HG02642 (cell line): ENCODE measurements around the gene DDX25.
"Not testable (repeated sequence)": the region's sequence is repeated elsewhere in the genome, so short reads cannot be mapped to it uniquely, and the experiment has no call there.

ENCODE experiments used
- ATAC-seq: cut with Tn5 transposase; IDR thresholded peaks from one replicate; pipeline ENCODE4 v1.9.1; 2021; ENCODE audit warnings: mild to moderate bottlenecking; ENCODE audit not compliant: unreplicated experiment, poor library complexity

The DDX25 gene

DNA sequence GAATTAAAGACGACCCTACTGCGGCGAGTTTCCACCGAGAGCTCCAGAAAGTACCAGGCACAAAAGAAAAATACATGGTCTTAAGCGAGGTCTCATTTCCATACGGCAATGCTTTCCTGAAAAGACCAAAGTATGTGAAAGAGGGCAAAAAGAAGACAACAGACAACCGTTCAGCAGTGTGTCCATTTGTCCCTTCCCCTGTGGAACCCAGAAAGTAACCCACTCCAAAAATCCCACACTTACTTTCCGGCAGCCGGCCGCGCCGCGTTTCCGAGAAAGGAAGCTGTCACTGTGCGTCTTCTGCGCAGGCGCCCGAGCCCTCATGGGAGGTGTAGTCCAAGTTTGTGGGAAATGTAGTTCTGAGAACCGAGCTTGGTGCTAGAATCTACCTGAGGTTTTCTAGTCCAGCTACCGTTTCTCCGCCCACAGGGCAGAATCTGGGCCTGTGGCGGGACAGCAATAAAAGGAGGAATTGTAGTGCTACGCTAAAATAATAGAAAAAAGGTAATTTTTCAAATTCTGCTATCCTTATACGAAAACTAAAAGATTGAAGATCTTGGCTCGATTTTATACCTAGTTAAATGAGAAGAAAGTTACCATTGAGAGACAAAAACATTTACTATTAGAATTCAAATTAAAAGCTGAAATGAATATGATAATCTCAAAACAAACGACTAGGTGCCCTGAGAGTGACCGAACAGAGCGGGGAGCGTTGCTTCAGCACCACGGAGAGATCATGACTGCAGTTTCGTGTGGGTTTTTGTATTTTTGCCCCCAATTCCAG, 1.2 kb upstream of the DDX25 start, which contains the start of gene PUS3:
Gene PUS3, minus strand, starts transcription at position 280 of the 784 bp plus-strand sequence. CDS start 6,922 bp downstream, outside the sequence.
- ATAC-seq, result peak; percentile 98

DNA sequence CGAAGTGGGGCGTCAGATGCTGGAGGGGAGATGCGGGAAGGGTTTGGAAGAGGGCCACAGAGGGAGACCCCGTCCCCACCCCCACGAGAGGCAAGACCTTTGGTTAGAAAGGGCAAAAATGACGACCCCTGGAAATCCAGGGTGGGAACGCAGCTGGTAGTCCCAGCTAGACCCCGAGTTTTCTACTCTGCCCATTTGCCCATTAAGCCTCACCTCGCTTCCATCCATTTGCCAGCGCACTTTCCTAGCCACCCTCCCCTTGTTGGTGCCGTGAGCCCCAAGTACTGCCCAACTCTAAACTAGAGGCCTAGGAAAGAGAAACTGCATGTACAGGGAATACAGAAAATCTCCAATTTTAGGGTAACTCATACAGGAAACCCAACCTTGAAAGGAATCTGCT, 370 bp downstream of the DDX25 start:
- no peak for ATAC-seq

DNA sequence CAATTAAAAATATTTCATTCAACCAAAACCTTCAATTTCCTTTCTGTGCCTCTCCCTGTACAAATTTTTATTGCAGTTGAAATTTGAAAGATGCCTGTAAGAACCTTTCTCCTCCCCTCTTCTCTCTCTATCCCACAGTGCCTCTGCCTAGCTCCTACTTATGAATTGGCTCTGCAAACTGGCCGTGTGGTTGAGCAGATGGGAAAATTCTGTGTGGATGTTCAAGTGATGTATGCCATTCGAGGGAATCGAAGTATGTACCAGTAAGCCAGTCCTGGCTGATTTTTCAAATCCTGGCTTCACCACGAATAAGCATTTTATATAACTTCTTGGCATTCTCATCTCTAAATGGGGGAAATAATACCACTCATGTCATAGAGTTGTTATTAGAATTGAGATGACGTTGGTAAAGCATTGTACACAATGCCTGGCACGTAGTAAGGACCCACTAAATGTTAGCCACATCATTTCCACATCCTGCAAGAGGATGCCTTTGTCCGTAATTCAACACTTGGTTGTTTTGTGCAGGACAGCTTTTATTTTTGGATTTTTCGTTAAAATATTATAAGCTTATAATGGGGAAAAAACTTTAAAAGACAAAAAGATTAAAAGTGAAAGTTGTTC, 6.0 kb downstream of the DDX25 start:
- ATAC-seq, result no peak

- ATAC-seq, result not testable (repeated sequence)
These were observed 10.3 kb downstream of the DDX25 start for GRCh38 chr11:125914601-125915000.

DNA sequence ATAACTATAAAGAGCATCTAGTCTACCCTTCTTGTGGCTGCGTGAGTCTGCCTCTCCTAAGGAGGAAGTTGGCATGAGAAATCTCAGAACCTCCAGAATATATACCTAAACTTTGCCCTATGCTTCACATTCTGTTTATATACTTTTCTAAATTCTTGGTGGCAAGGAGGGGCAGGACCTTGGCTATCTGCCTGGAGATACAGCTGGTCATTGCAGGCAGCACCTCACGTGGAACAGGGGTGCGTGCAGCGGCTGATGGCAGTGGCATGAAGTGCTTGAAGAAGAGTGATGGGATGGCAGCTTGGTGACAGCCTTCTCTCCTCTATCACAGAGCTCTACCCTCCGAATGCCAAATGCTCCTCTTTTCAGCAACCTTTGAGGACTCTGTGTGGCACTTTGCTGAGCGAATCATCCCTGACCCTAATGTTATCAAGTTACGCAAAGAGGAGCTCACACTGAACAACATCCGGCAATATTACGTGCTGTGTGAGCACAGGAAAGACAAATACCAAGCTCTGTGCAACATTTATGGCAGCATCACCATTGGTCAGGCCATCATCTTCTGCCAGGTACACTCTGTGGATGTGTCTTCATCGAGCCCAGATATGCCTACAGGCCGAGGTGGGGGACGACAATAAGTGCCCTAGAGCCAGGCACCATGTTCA, 12.5 kb downstream of the DDX25 start:
- no peak for ATAC-seq

GRCh38 chr11:125918140-125918840, 14.0 kb downstream of the DDX25 start:
- ATAC-seq, result no peak

DNA sequence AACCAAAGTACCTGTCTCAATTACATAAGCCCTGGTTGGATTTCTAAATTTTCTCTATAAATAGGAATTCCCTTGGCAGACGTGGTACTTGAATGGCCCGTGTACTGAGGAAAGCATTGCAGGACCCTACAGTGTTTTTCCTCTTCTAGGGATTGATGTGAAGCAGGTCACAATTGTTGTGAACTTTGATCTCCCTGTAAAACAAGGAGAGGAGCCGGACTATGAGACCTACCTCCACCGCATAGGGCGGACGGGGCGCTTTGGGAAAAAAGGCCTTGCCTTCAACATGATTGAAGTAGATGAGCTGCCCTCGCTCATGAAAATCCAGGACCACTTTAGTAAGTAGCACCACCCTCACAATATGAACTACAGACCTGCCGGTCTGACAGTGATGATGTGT, 16.7 kb downstream of the DDX25 start:
- no peak for ATAC-seq

DNA sequence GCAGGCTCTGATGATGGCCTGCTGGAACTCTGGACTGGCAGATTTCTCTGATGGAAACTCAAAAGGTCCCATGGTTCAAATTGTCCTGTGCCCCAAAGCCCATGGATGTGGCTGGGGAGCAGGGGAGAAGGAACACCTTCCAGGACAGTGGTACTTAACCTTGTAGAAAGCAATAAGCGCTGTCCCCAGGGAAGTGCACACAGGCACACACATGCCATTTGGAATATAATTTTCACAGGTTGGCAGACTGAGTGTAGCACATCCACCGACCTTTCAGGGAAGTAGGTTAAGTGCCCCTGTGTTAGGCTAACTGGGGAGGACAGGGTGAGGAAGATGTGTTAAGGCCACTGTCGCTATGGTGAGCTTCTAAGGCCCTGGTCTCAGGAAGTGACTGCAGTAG, 17.8 kb downstream of the DDX25 start:
- ATAC-seq, result no peak

DNA sequence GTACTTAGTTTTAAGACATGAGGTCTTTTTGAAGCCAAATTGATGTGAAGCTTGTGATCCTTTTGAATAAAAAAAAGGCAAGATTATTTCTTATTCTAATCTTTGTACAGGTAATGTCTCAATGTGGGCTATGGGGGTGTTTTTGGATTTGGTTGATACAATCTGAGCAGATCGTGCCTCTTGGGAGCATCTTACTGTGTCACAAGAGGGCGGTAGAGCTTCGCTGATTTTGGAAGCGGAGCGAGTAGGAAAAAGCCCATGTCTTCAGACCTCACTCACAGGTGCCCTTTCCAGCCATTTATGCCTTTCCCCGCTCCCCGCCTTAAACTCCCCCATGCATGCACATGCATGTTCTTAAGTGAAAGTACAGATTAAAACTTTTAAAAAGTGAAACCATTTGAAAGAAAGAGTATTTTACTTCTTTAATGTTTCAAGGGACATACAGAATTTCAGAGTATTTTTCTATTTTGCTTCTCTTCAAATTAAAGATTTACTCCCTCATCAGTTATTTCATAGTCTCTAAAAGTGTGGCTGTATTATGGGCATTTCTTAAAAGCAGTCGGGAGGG, 18.8 kb downstream of the DDX25 start:
- ATAC-seq, result peak; percentile 58

DNA sequence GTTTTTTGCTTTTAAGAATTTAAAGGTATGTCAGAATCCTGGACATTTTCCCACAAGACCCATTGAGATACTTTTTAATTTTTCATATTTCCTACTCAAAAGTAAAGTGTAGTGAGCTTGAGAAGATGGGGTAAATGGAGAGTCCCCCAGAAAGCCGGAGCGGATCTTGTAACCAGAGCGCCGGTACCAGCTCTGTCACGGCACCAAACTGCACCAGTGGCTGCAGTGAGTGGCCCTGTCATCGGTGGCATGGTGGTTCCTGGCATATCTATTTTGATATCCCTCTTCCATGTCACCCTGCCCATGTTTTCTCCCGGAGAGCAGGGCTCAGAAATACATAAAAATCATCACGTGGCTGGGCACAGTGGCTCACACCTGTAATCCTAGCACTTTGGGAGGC, 19.3 kb downstream of the DDX25 start:
- no peak for ATAC-seq

DNA sequence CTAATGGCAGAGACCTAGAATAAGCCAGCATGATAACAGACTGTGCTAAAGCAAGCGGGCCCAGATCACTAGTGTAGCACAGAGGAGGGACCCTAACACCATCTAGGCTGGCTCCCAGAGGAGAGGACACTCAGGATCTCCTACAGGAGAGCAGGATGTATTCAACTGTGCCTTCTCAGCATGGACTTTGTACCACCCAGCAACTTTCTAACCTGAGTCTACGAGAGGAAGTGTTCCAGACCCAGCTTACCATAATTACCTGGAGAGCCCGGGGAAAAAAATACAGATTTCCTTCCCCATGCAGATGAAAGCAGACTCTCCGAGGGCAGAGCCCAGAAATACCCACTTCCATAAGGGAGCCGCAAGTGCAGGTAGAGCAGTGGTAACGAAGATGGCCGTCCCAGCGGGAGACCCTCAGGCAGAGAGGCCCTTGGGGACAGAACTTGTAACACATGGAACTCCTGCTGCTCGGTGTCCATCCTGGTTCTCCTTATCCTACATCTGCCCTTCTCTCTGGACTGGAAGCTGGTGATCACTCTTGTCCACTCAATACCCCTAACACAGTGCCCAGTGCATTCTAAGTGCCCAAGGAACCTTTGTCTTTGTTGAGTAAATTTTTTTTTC, 20.2 kb downstream of the DDX25 start:
- no peak for ATAC-seq

- ATAC-seq, result no peak
These were observed 21.0 kb downstream of the DDX25 start for GRCh38 chr11:125925247-125925740.

- ATAC-seq, result no peak
These were observed 21.5 kb downstream of the DDX25 start for GRCh38 chr11:125925804-125926203.

GRCh38 chr11:125926682-125927081, 22.4 kb downstream of the DDX25 start:
- ATAC-seq, result no peak

DNA sequence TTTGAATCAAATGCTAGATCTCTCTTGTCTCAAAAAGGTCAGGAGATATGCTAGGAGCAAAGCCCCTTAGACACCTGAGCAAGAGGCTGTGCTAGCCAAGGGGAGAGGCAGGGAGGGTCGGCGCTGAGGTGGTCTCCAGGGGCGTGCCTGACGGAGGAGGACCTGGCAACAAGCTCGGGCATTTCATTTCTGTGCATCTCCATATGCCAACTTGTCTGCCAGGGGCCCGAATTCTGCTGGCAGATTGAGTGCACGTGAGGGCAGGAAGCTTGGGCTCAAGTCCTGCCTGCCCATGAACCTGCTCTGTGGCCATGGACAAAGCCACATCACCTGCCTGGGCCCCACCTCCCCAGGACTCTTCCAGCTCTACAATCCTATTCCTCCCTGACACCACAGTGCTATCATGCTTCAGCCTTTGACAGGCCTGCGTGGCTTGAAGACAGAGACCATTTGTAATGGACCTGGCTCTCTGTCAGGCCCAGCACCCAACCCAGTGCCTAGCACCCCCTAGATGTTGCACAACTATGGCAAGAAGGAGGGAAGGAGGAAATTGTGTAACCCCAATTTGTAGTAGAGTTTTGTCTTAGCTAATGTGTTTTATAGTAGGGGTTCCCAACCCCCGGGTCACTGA, 25.3 kb downstream of the DDX25 start:
- no peak for ATAC-seq

- ATAC-seq, result no peak
These were observed 25.8 kb downstream of the DDX25 start for GRCh38 chr11:125930076-125930450.

- no peak for ATAC-seq
These were observed 26.8 kb downstream of the DDX25 start for GRCh38 chr11:125931116-125931515.

GRCh38 chr11:125931668-125932067, 27.4 kb downstream of the DDX25 start:
- no peak for ATAC-seq

DNA sequence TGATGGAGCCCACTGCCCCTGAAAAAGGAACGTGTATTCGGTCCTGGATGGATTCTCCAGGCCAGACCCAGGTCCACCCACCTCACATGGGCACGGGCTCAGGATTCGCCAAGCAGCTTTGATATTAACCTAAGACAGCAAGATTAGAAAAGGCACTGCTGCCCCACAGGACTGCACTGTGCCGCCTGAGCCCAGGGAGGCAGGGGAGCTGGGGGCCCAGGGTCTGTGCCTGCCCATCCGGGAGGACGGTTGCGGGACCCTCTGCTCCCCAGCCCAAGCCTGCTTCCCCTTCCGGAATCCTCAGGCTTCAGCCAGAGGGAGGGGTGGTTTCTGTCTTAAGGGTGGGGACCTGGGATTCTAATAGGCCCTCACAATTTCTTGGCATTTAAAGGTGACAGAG, 28.0 kb downstream of the DDX25 start:
- no peak for ATAC-seq
